HG02870 (cell line): ENCODE results near the gene ALDH1A1.
"Not testable (repeated sequence)": the region's sequence is repeated elsewhere in the genome, so short reads cannot be mapped to it uniquely, and the experiment has no call there.

Experiments
- ATAC-seq: cut with Tn5 transposase; IDR thresholded peaks from one replicate; pipeline ENCODE4 v1.9.1; 2021; ENCODE audit warnings: mild to moderate bottlenecking, moderate library complexity; ENCODE audit not compliant: unreplicated experiment

The ALDH1A1 gene

GRCh38 chr9:72946318-72946717 lies 6.5 kb downstream of the ALDH1A1 start:
- no peak for ATAC-seq

- no peak for ATAC-seq
Observed at GRCh38 chr9:72945391-72945790, 7.5 kb downstream of the ALDH1A1 start.

- no peak for ATAC-seq
Observed at GRCh38 chr9:72943844-72944462, 8.9 kb downstream of the ALDH1A1 start.

- ATAC-seq: no peak
Observed at GRCh38 chr9:72942451-72942850, 10.4 kb downstream of the ALDH1A1 start.

GRCh38 chr9:72939581-72939980 lies 13.3 kb downstream of the ALDH1A1 start:
- not testable (repeated sequence) for ATAC-seq

GRCh38 chr9:72937545-72937944 lies 15.3 kb downstream of the ALDH1A1 start:
- no peak for ATAC-seq

GRCh38 chr9:72936679-72937078 lies 16.2 kb downstream of the ALDH1A1 start:
- no peak for ATAC-seq

GRCh38 chr9:72936266-72936665 lies 16.6 kb downstream of the ALDH1A1 start:
- ATAC-seq: no peak

GRCh38 chr9:72935595-72935994 lies 17.3 kb downstream of the ALDH1A1 start:
- ATAC-seq: no peak

- ATAC-seq: no peak
Observed at GRCh38 chr9:72933730-72934665, 18.9 kb downstream of the ALDH1A1 start.

GRCh38 chr9:72932619-72933018 lies 20.2 kb downstream of the ALDH1A1 start:
- ATAC-seq: no peak

GRCh38 chr9:72931897-72932296 lies 21.0 kb downstream of the ALDH1A1 start:
- no peak for ATAC-seq

GRCh38 chr9:72931437-72931836 lies 21.4 kb downstream of the ALDH1A1 start:
- no peak for ATAC-seq

- ATAC-seq: no peak
Observed at GRCh38 chr9:72930828-72931227, 22.0 kb downstream of the ALDH1A1 start.

- no peak for ATAC-seq
Observed at GRCh38 chr9:72929542-72929941, 23.3 kb downstream of the ALDH1A1 start.

GRCh38 chr9:72928042-72928507 lies 24.8 kb downstream of the ALDH1A1 start:
- ATAC-seq: no peak

GRCh38 chr9:72926506-72926905 lies 26.3 kb downstream of the ALDH1A1 start:
- ATAC-seq: no peak

GRCh38 chr9:72925891-72926290 lies 27.0 kb downstream of the ALDH1A1 start:
- no peak for ATAC-seq

- no peak for ATAC-seq
Observed at GRCh38 chr9:72925126-72925789, 27.6 kb downstream of the ALDH1A1 start.

GRCh38 chr9:72924154-72924790 lies 28.6 kb downstream of the ALDH1A1 start:
- ATAC-seq: no peak

- ATAC-seq: no peak
Observed at GRCh38 chr9:72923077-72923476, 29.8 kb downstream of the ALDH1A1 start.
